HG02885 (cell line): ENCODE data around the gene ARL8B.
A peak's percentile ranks its signal among the peaks of the same experiment; 100 is the strongest.

Source experiments
- ATAC-seq: cut with Tn5 transposase; IDR thresholded peaks from one replicate; pipeline ENCODE4 v1.9.1; 2021; ENCODE audit warnings: mild to moderate bottlenecking; ENCODE audit not compliant: unreplicated experiment, poor library complexity

ARL8B gene

GRCh38 chr3:5184499-5184898 lies 62.4 kb downstream of the ARL8B start:
- ATAC-seq, result no peak

GRCh38 chr3:5185093-5185673 lies 63.1 kb downstream of the ARL8B start:
- ATAC-seq, result no peak

- peak; percentile 17 for ATAC-seq
Measured at GRCh38 chr3:5186089-5186857, 64.2 kb downstream of the ARL8B start.

DNA sequence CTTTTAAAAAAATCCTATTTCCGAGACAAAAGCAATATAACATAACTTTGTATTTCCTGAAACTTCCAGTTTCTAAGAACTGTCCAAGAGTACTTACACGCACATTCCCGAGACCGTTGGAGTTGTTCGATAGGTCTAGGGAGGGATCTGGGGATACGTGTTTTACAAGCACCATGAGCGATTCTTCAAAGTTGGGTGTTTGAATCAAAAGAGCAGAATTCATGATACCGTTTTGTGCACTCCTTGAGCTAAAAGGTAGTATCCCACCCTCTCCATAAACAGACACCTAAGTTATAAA lies 64.7 kb downstream of the ARL8B start:
- ATAC-seq, result no peak

- ATAC-seq, result peak; percentile 78
Measured at GRCh38 chr3:5187156-5187919, 65.2 kb downstream of the ARL8B start, which contains the start of gene EDEM1. TSS of gene EDEM1 (plus strand) at chr3:5187707. CDS start at chr3:5187806, 99 bp downstream.

GRCh38 chr3:5187920-5188418 lies 65.9 kb downstream of the ARL8B start:
- ATAC-seq, result peak; percentile 23

- ATAC-seq, result no peak
Measured at GRCh38 chr3:5188419-5189221, 66.5 kb downstream of the ARL8B start.

GRCh38 chr3:5190147-5190791 lies 68.2 kb downstream of the ARL8B start:
- ATAC-seq, result no peak

GRCh38 chr3:5191555-5192304 lies 69.6 kb downstream of the ARL8B start:
- ATAC-seq, result no peak

- ATAC-seq, result no peak
Measured at GRCh38 chr3:5192571-5193365, 70.7 kb downstream of the ARL8B start.

- ATAC-seq, result no peak
Measured at GRCh38 chr3:5194341-5194740, 72.2 kb downstream of the ARL8B start.

DNA sequence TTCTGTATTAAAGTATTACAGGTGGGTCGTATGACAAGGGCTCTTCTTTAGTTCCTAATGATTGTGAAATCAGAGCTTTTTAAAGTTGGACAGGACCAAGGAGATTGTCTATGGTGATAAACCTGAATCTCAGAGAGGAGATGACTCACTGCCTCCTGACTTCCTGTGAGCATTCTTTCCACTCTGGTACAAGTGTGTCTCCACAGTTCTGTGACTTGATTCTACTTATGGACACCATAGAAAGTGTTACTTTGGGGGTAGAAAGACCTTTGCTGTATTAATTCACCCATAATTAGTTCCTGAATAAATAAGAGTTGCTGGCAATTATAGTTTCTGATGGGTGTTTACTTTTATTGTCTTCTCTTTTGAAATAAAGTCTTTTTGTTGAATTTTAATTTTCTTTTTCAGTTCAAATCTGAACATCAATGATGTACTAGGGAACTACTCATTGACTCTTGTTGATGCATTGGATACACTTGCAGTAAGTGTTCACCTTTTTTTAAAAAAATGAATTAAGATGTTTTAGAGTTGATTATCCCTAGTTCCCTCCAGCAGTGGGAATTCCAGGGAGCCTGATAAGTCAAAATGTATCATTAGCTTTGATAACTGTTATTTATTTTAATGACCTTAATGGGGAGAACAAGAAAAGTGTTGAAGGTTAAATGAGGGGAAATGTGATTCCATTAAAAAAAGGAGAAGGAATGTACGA lies 72.9 kb downstream of the ARL8B start:
- ATAC-seq, result peak; percentile 42

- no peak for ATAC-seq
Measured at GRCh38 chr3:5195605-5196004, 73.5 kb downstream of the ARL8B start.

GRCh38 chr3:5197022-5197421 lies 74.9 kb downstream of the ARL8B start:
- ATAC-seq, result no peak

DNA sequence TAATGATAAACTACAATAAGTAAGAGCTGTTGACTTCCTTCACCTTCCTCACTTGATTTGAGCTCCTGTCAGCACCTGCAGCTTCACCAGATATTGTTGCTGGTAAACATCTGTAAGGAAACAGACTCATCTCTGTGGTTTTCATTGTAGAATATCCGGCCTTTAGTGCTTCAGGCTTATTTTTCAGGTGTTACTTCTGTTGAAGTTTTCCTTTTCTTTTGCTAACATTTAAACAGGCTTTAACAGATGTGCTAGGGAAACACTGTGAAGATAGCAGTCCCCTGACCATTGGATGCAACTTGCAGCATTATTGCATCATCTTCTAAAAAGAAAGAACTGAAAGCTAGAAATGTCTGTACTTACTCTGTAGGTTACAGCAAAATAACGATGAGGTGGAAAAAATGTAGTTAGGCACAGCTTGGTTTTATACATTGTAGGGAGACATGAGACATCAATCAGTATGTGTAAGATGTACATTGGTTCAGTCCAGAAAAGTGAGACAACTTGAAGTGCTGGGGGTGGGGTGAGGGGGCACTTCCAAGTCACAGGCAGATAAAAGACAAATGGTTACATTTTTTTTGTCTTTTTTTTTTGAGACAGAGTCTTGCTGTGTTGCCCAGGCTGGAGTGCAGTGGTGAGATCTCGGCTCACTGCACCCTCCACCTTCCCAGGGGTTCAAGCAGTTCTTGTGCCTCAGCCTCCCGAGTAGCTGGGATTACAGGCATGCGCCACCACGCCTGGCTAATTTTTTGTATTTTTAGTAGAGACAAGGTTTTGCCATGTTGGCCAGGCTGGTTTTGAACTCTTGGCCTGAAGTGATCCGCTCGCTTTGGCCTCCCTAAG lies 75.6 kb downstream of the ARL8B start:
- peak; percentile 79 for ATAC-seq

GRCh38 chr3:5198313-5198677 lies 76.2 kb downstream of the ARL8B start:
- no peak for ATAC-seq
